Nephron (organoid): Measurements from ENCODE around the gene GLDN.

Experiments used
- H3K27ac Mint-ChIP-seq, 3 experiments: 2 replicates each; pipeline ENCODE4 v1.8.0; 2020; ENCODE audit warnings: mixed read lengths in 3 of 3, mild to moderate bottlenecking in 2 of 3, moderate library complexity in 1 of 3
- H3K27me3 Mint-ChIP-seq: 2 replicates; pipeline ENCODE4 v1.8.0; 2021; ENCODE audit warnings: low read depth, mild to moderate bottlenecking, moderate library complexity, mixed read lengths
- H3K36me3 Mint-ChIP-seq: 2 replicates; pipeline ENCODE4 v1.8.0; 2020; ENCODE audit warnings: low read depth, mixed read lengths
- H3K4me1 Mint-ChIP-seq: 2 replicates; pipeline ENCODE4 v1.8.0; 2020; ENCODE audit warnings: mixed read lengths
- H3K4me3 Mint-ChIP-seq, 3 experiments: 2 replicates each; pipeline ENCODE4 v1.8.0; 2020; ENCODE audit warnings: mild to moderate bottlenecking in 3 of 3, mixed read lengths in 3 of 3, moderate library complexity in 2 of 3
- H3K9me3 Mint-ChIP-seq: 2 replicates; pipeline ENCODE4 v1.8.0; 2020; ENCODE audit warnings: mixed read lengths
- CTCF ChIP-seq, 3 experiments: fragments of 200-600 bp; sonication (generic); IDR thresholded peaks; one replicate each; pipeline ENCODE4 v1.5.0; 2021; ENCODE audit warnings: antibody characterized with exemption in 3 of 3; ENCODE audit not compliant: unreplicated experiment in 3 of 3

Gene GLDN

DNA sequence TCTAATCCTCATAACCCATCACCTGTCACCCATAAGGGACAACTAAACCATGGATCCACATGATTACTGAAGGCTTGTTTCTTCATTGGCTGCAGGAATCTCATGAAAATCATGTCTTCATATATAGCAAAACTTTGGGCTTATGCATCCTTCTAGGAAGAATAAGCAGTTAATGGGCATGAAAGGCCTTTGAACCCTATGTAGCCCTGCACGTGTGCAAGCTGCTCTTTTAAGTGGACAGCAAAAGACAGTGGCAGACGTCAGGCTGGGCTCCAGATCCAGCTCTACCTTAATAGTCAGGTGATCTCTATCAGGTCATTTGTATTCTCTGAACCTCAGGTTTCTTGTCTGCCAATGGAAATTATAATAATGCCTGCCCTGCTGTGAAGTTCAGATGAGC, 21.9 kb upstream of the GLDN start:
- Mint-ChIP-seq H3K9me3 (no peaks in the 10 kb centered on the region), H3K27ac (no peak overlapping the region), H3K27me3 (no peaks in the 10 kb centered on the region), H3K36me3 (no peaks in the 10 kb centered on the region), H3K4me3 (no peak overlapping the region), H3K4me1 (peaks cover 8% of the 10 kb centered on the region)
- TF ChIP-seq CTCF (IDR thresholded peaks at IDR 0.05; ENCODE audit: unreplicated experiment in 3 of 3): no peak

DNA sequence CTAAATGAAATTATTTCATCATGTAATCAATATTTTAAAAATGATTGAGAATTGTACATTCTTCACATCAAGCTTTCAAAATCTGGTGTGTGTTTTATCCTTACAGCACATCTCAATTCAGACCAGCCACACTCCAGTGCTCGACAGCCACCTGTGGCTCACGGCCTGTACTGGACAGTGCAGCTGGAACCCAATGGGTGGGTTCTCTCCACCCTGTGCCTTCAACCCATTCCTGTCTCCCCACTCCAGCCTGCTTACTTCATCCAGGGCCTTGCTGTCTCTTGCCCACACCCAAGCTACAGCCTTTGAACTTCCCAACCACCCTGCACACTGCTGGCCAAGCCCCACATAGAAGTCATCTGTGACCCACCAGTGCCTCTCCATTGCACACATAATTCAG, 20.6 kb upstream of the GLDN start:
- H3K9me3 Mint-ChIP-seq: no peaks in the 10 kb centered on the region
- H3K36me3 Mint-ChIP-seq: no peaks in the 10 kb centered on the region
- peaks cover 8% of the 10 kb centered on the region for H3K4me1 Mint-ChIP-seq
- no peak for TF ChIP-seq CTCF (IDR thresholded peaks at IDR 0.05; ENCODE audit: unreplicated experiment in 3 of 3)
- H3K27ac Mint-ChIP-seq: no peak overlapping the region
- no peaks in the 10 kb centered on the region for H3K27me3 Mint-ChIP-seq
- H3K4me3 Mint-ChIP-seq: no peak overlapping the region

GRCh38 chr15:51321316-51321715, 20.1 kb upstream of the GLDN start:
- Mint-ChIP-seq H3K27me3 (no peaks in the 10 kb centered on the region), H3K36me3 (no peaks in the 10 kb centered on the region), H3K27ac (no peak overlapping the region), H3K4me1 (peaks cover 8% of the 10 kb centered on the region), H3K9me3 (no peaks in the 10 kb centered on the region), H3K4me3 (no peak overlapping the region)
- TF ChIP-seq CTCF (IDR thresholded peaks at IDR 0.05; ENCODE audit: unreplicated experiment in 3 of 3): no peak

- Mint-ChIP-seq H3K27me3 (no peaks in the 10 kb centered on the region), H3K36me3 (no peaks in the 10 kb centered on the region), H3K27ac (no peak overlapping the region), H3K9me3 (no peaks in the 10 kb centered on the region), H3K4me3 (no peak overlapping the region), H3K4me1 (peaks cover 8% of the 10 kb centered on the region)
- no peak for TF ChIP-seq CTCF (IDR thresholded peaks at IDR 0.05; ENCODE audit: unreplicated experiment in 3 of 3)
Observed at GRCh38 chr15:51322621-51323296, 18.7 kb upstream of the GLDN start.

DNA sequence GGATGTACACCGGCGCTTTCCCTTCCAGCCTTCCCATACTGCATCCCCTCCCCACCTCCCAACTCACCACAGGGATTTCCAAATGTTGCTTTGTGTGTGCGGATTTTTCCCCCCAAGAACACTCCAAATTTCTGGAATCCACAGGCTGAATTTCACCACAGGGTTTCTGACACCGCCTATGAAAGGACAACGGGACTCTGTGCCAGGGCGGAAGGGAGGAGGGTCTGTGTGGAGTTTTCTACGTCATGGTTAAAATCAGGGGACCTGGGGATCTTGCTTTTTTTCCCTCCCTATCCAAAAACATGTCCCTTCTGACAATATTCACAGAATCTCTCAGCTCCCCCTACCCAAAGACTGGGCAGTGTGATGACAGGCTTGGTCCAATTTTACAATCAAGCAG, 17.7 kb upstream of the GLDN start:
- Mint-ChIP-seq H3K27me3 (no peaks in the 10 kb centered on the region), H3K9me3 (no peaks in the 10 kb centered on the region), H3K36me3 (no peaks in the 10 kb centered on the region), H3K27ac (no peak overlapping the region), H3K4me3 (no peak overlapping the region), H3K4me1 (peaks cover 8% of the 10 kb centered on the region)
- no peak for TF ChIP-seq CTCF (IDR thresholded peaks at IDR 0.05; ENCODE audit: unreplicated experiment in 3 of 3)

DNA sequence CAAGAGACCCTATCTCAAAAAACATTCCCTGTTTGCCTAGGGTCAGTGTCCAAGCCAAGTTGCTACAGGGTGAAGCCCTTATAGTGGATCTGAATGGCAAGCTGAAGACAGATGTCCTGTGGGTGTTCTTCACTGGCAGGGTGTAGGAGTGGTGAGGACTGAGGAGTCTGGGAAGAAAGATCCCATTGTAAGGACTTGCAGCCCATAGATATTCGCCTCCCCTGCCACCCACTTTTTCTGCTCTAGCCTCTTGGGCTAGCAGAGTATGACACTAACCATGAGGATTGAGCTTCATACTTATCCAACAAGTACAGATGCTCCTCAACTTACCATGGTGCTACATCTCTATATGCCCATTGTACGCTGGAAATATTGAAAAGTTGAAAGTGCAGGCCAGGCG, 16.3 kb upstream of the GLDN start:
- no peaks in the 10 kb centered on the region for H3K27me3 Mint-ChIP-seq
- H3K4me3 Mint-ChIP-seq: no peak overlapping the region
- no peaks in the 10 kb centered on the region for H3K36me3 Mint-ChIP-seq
- no peak for TF ChIP-seq CTCF (IDR thresholded peaks at IDR 0.05; ENCODE audit: unreplicated experiment in 3 of 3)
- H3K27ac Mint-ChIP-seq: no peak overlapping the region
- peaks cover 8% of the 10 kb centered on the region for H3K4me1 Mint-ChIP-seq
- no peaks in the 10 kb centered on the region for H3K9me3 Mint-ChIP-seq
